SH-SY5Y (cell line): ENCODE results near the gene RPL31.

Experiments used
- GATA2 ChIP-seq: IDR thresholded peaks from 2 replicates; pipeline ENCODE4 v1.6.1; 2011; ENCODE audit warnings: mild to moderate bottlenecking, low read depth, low read length
- GATA3 ChIP-seq: IDR thresholded peaks from 2 replicates; pipeline ENCODE4 v1.6.1; 2011; ENCODE audit warnings: low read depth, mild to moderate bottlenecking, low read length, moderate library complexity

RPL31 gene

GRCh38 chr2:101041413-101041812, 39.3 kb downstream of the RPL31 start:
- TF ChIP-seq GATA2 (no peak), GATA3 (no peak)

- TF ChIP-seq GATA3 (no peak), GATA2 (no peak)
Observed at GRCh38 chr2:101045330-101045729, 43.2 kb downstream of the RPL31 start.

- TF ChIP-seq GATA2 (no peak), GATA3 (no peak)
Observed at GRCh38 chr2:101047075-101047766, 45.1 kb downstream of the RPL31 start.

GRCh38 chr2:101047774-101048173, 45.7 kb downstream of the RPL31 start:
- TF ChIP-seq GATA3 (no peak), GATA2 (no peak)

- TF ChIP-seq GATA2 (no peak), GATA3 (no peak)
Observed at GRCh38 chr2:101048756-101049155, 46.7 kb downstream of the RPL31 start.

GRCh38 chr2:101052147-101052546, 50.1 kb downstream of the RPL31 start:
- no peak for TF ChIP-seq GATA3
- TF ChIP-seq GATA2, result no peak

- TF ChIP-seq GATA3 (no peak), GATA2 (no peak)
Observed at GRCh38 chr2:101053117-101053516, 51.0 kb downstream of the RPL31 start.
